HG02970 (cell line): ENCODE results near the gene FAM89A.
A peak's percentile ranks its signal among the peaks of the same experiment; 100 is the strongest.
"Not testable (repeated sequence)": the region's sequence is repeated elsewhere in the genome, so short reads cannot be mapped to it uniquely, and the experiment has no call there.

Source experiments
- ATAC-seq: cut with Tn5 transposase; IDR thresholded peaks from one replicate; pipeline ENCODE4 v1.9.1; 2021; ENCODE audit warnings: mild to moderate bottlenecking, moderate library complexity, moderate number of reproducible peaks; ENCODE audit not compliant: unreplicated experiment, low FRiP score

FAM89A gene

GRCh38 chr1:231058416-231059109, 18.5 kb upstream of the FAM89A start:
- no peak for ATAC-seq

DNA sequence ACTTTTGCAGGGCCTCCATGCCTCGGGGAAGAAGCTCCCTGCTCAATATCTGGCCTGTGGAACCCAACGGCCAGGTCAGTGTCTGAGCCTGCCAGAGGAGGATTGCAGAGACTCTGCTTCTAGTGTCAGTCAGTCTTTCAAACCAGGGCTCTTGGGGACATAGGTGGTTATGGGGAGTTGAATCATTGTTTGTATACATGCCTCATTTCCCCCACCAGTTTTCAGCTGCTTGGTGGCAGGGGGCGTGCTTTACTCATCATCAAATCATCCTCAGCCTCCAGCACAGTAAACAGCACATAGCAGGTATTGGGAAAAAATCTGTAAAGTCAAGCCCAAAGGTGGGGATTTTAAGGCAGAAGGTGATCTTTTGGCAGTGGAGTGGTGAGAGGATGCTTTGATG, 17.4 kb upstream of the FAM89A start:
- no peak for ATAC-seq

DNA sequence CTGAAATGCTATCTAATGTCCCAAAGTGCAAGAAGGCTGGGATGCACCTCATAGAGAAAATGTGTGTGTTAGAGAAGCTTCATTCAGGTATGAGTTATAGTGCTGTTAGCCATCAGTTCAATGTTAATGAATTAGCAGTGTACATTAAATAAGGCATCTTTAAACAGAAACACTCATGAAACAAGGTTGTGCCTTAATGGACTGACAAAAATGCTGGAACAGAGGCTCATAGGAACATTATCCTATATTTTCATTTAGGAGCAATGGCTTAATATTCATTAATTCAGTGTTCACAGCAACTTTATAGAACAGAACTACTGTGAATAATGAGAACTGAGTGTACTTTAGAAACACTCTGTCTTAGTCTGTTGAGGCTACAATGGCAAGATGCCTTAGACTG, 15.2 kb upstream of the FAM89A start:
- ATAC-seq, result no peak

DNA sequence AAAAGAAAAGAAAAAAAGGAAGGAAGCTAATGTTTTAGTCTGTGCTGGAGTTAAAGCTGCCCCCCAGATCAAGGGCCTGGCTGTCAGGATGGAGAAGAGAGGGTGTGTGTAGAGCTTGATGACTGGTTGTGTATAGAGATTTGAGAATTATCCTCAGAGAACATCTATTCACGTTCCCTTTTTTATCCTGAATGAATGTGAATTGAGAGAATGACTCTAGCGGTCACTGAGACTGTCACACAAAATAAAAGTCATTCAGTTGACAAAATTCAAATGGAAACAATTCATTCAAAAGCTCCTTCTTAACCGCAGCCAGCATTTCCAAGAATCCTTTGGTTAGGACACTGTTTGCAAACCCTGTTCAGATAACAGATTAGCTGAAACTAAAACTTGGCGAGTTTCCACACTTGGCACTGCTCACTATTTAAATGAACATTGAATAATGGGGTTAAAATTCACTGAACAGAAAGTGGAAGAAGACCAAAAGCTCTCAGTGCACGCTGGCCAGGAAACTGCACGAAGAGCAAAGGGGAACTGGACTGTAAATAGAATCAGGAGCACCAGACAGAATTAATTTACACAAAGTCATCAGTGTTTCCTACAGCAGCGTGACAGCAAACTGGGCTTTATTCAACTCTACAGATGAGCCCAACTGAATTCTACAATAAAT, 13.6 kb upstream of the FAM89A start:
- no peak for ATAC-seq

GRCh38 chr1:231052777-231053176, 12.7 kb upstream of the FAM89A start:
- no peak for ATAC-seq

- not testable (repeated sequence) for ATAC-seq
Measured at GRCh38 chr1:231050932-231051331, 10.9 kb upstream of the FAM89A start.

GRCh38 chr1:231050395-231050794, 10.3 kb upstream of the FAM89A start:
- ATAC-seq, result no peak

DNA sequence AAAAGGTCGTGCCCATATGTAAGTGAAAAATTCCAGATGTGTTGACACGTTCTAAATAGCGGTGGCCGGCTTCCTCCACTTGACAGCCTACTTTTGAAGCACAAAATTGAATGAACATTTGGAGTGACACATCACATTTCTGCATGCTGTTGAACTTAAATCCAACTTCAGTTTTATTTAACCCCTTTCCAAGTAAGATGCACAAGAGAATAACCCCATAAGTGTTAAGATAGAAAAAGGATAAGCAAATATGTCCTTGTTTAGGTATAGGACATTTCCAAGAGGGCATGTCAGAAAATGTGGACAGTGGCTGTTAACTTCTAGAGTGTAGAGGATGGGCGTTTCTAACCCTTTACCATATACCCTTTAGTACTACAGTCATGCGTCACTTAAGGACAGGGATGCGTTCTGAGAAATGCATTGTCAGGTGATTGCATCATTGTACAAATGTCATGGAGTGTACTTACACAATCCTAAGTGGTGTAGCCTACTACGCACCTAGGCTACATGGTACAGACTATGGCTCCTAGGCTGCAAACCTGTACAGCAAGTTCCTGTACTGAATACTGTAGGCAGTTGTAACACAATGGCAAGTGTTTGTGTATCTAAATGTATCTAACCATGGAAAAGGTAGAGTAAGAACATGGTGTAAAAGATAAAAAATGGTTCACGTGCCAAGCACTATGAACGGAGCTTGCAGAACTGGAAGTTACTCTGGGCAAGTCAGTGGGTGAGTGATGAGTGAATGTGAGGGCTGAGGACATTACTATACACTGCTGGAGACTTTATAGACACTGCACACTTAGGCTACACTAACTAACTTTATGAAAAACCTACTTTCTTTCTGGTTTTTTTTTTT, 9.3 kb upstream of the FAM89A start:
- no peak for ATAC-seq

DNA sequence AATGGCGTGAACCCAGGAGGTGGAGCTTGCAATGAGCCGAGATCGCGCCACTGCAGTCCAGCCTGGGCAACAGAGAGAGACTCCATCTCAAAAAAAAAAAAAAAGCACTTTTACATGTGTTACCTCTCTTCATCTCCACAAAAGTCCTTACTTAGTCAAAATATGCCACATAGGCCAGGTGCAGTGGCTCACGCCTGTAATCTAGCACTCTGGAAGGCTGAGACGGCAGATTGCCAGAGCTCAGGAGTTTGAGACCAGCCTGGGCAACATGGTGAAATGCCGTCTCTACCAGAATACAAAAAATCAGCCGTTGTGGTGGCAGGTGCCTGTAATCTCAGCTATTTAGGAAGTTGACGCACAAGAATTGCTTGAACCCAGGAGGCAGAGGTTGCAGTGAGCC, 8.4 kb upstream of the FAM89A start:
- ATAC-seq, result not testable (repeated sequence)

GRCh38 chr1:231047529-231047928, 7.5 kb upstream of the FAM89A start:
- ATAC-seq, result not testable (repeated sequence)

DNA sequence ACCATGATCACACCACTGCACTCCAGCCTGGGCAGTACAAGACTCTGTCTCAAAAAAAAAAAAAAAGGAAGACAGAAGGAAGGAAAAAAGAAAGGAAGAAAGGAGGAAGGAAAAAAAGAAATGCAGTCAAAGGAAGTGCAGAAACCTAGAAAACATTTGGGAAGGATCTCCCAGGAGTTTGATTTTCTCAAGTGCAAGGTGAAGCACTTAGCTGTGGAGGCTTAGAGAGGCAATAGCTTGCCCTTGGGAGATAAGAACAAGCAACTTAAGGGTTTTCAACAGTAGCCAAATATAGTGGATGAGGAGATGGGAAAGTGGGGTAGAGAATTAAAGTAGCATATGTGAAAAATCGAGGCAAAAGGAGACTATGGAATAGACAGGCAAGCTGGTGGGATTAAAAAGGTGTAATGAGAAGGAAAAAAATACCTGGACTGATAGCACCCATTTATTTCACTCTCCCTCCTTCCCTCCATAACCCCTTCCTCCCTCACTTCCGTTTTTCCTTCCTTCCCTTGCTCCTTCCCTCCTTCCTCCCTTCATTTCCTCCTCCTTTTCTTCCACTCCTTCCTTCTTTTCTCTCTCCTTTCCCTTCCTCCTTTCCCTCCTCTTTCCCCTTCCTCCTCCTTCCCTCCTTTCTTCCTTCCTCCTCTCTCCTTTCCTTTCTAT, 6.8 kb upstream of the FAM89A start:
- no peak for ATAC-seq

GRCh38 chr1:231045921-231046729, 6.1 kb upstream of the FAM89A start:
- ATAC-seq, result not testable (repeated sequence)

- no peak for ATAC-seq
Measured at GRCh38 chr1:231045286-231045685, 5.2 kb upstream of the FAM89A start.

GRCh38 chr1:231044588-231044987, 4.5 kb upstream of the FAM89A start:
- ATAC-seq, result no peak

GRCh38 chr1:231041719-231042261, 1.7 kb upstream of the FAM89A start:
- ATAC-seq, result no peak

- no peak for ATAC-seq
Measured at GRCh38 chr1:231040800-231041718, 1.0 kb upstream of the FAM89A start.

DNA sequence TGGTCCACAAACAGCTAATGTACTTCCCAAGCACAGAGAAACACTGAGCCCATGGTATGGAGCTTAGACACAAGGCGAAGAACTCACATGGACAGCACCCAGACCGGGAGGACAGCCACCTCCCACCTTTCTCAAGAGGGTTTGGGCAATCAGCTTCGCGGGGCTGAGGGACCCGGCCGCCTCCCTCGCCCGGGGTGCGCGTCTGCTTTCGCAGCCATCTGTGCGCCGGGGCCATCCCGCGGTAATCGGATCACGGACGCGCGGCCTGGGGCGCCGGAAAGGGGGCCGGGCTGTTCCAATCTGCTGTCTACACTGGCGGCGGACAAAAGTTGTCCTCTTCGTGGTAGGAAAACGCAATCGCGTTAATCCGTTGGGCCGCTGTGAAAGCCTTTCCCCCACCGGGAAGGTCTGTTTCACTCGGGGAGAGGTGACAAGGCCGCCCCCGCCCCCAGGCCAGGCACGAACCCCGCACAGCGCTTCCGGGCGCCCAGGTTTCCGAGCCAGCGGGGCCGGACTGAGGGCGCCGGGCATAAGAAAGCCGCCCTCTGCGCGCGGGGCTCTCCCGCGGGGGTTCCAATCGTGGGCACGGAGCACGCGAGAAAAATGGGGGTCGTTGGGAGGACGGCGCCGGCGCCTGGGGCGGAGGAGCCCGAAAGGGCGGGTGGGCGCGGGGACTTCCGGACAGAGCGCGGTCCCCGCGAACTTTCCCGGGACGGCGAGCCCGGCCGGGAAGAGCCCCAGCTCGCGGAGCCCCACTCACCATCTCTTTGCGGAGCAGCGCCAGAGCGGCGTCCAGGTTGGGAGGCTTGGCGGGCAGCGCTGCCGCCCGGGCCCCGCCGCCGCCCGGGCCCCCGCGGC, 664 bp downstream of the FAM89A start:
- ATAC-seq, result peak; percentile 22
